IMR-90 (cell line): ENCODE measurements around the gene TNRC18. TPM values are rescaled to one million over a fixed set of nuclear protein-coding genes. Genes with fewer than 3 reads are reported as not detected.
A peak's percentile ranks its signal among the peaks of the same experiment; 100 is the strongest.

Source experiments
- ATAC-seq: fragments of 200-7000 bp; cut with Tn5 transposase; 2 replicates; pipeline ENCODE4 v1.9.1; 2020; ENCODE audit warnings: low read depth, mild to moderate bottlenecking, moderate library complexity
- BruUV-seq: library from RNA; stranded (reverse); fragments of 400-500 nt; replicated peaks from 2 replicates; lab custom pipeline; 2021; lab: Mats Ljungman, UMichigan
- CTCF ChIA-PET: fragments of 300-600 bp; formaldehyde crosslinking; extraction: SDS; loops from one replicate; lab custom pipeline; 2021; ENCODE audit warnings: antibody characterized with exemption; lab: Yijun Ruan, JAX
- POLR2A ChIA-PET: fragments of 300-600 bp; sonication (Branson Sonifier 250); formaldehyde crosslinking; loops from one replicate; lab custom pipeline; 2022; ENCODE audit warnings: antibody characterized with exemption; ENCODE audit not compliant: unreplicated experiment; lab: Charles Lee
- DNase-seq: peaks from one replicate; pipeline ENCODE4 v3.0.0; 2013
- H2AFZ ChIP-seq: replicated peaks from 2 replicates; pipeline ENCODE3; 2013; ENCODE audit warnings: low read length, mild to moderate bottlenecking; ENCODE audit not compliant: poor library complexity
- H2AK5ac ChIP-seq: 2 replicates; pipeline ENCODE4 v1.6.1; 2013; ENCODE audit warnings: low read depth, low read length, inconsistent platforms
- H2AK9ac ChIP-seq: replicated peaks from 2 replicates; pipeline ENCODE3; 2013; ENCODE audit warnings: mild to moderate bottlenecking, low read depth, low read length, moderate library complexity; ENCODE audit not compliant: poor library complexity
- H2BK120ac ChIP-seq: 2 replicates; pipeline ENCODE4 v1.6.1; 2013; ENCODE audit warnings: low read depth, low read length, inconsistent platforms
- H2BK15ac ChIP-seq: 3 replicates; pipeline ENCODE4 v1.6.1; 2013; ENCODE audit warnings: low read depth, low read length, inconsistent platforms
- H2BK20ac ChIP-seq: 2 replicates; pipeline ENCODE4 v1.6.1; 2013; ENCODE audit warnings: low read depth, mild to moderate bottlenecking, inconsistent platforms, low read length, moderate library complexity
- H2BK5ac ChIP-seq: 2 replicates; pipeline ENCODE4 v1.6.1; 2013; ENCODE audit warnings: mild to moderate bottlenecking, low read depth, low read length, inconsistent platforms; ENCODE audit not compliant: poor library complexity, severe bottlenecking
- H3K14ac ChIP-seq: replicated peaks from 2 replicates; pipeline ENCODE4 v1.6.1; 2013; ENCODE audit warnings: low read depth, low read length, inconsistent platforms
- H3K18ac ChIP-seq: 2 replicates; pipeline ENCODE4 v1.6.1; 2013; ENCODE audit warnings: low read depth, low read length, control low read depth
- H3K23ac ChIP-seq: 2 replicates; pipeline ENCODE4 v1.6.1; 2013; ENCODE audit warnings: low read depth, low read length, inconsistent platforms
- H3K27ac ChIP-seq: 2 replicates; pipeline ENCODE4 v1.5.1; 2013; ENCODE audit warnings: mild to moderate bottlenecking, control low read depth, low read length; ENCODE audit not compliant: insufficient read depth
- H3K27me3 ChIP-seq: 2 replicates; pipeline ENCODE4 v1.6.1; 2013; ENCODE audit warnings: low read length; ENCODE audit not compliant: control insufficient read depth, insufficient read depth
- H3K36me3 ChIP-seq: 2 replicates; pipeline ENCODE4 v1.6.1; 2013; ENCODE audit warnings: low read length, mixed read lengths; ENCODE audit not compliant: control insufficient read depth, insufficient read depth
- H3K4ac ChIP-seq: 2 replicates; pipeline ENCODE4 v1.6.1; 2013; ENCODE audit warnings: low read depth, low read length, inconsistent platforms
- H3K4me1 ChIP-seq: 2 replicates; pipeline ENCODE4 v1.6.1; 2013; ENCODE audit warnings: low read length, mixed read lengths; ENCODE audit not compliant: control insufficient read depth, insufficient read depth
- H3K4me2 ChIP-seq: 2 replicates; pipeline ENCODE4 v1.6.1; 2013; ENCODE audit warnings: low read depth, mild to moderate bottlenecking, control low read depth, low read length, moderate library complexity
- H3K4me3 ChIP-seq: 2 replicates; pipeline ENCODE4 v1.5.1; 2013; ENCODE audit warnings: low read depth, mild to moderate bottlenecking, control low read depth, low read length, moderate library complexity; ENCODE audit not compliant: insufficient read depth
- H3K56ac ChIP-seq: 2 replicates; pipeline ENCODE4 v1.6.1; 2013; ENCODE audit warnings: low read length, inconsistent platforms; ENCODE audit not compliant: insufficient read depth; ENCODE audit errors: extremely low read depth
- H3K79me1 ChIP-seq, 2 experiments: 2 replicates each; pipeline ENCODE4 v1.6.1; 2013; ENCODE audit warnings: low read length in 2 of 2, inconsistent platforms in 1 of 2, low read depth in 1 of 2
- H3K9ac ChIP-seq: 2 replicates; pipeline ENCODE4 v1.6.1; 2013; ENCODE audit warnings: low read depth, low read length, control low read depth
- H3K9me1 ChIP-seq: 2 replicates; pipeline ENCODE4 v1.6.1; 2013; ENCODE audit warnings: low read length, inconsistent platforms; ENCODE audit not compliant: insufficient read depth
- H3K9me3 ChIP-seq: 2 replicates; pipeline ENCODE4 v1.6.1; 2013; ENCODE audit warnings: low read length; ENCODE audit not compliant: control insufficient read depth, insufficient read depth
- H4K20me1 ChIP-seq: 2 replicates; pipeline ENCODE4 v1.6.1; 2013; ENCODE audit warnings: low read length, inconsistent platforms; ENCODE audit not compliant: insufficient read depth
- H4K5ac ChIP-seq: 2 replicates; pipeline ENCODE4 v1.6.1; 2013; ENCODE audit warnings: mild to moderate bottlenecking, low read depth, low read length, control low read depth
- H4K8ac ChIP-seq, 2 experiments: 2 replicates each; pipeline ENCODE4 v1.6.1; 2013; ENCODE audit warnings: low read depth in 2 of 2, low read length in 2 of 2, control low read depth in 1 of 2, inconsistent platforms in 1 of 2
- H4K91ac ChIP-seq: 2 replicates; pipeline ENCODE4 v1.6.1; 2013; ENCODE audit warnings: low read depth, low read length, inconsistent platforms; ENCODE audit not compliant: insufficient read depth
- BHLHE40 ChIP-seq: fragments of 150-350 bp; IDR thresholded peaks from 2 replicates; pipeline ENCODE4 v1.6.1; 2016; ENCODE audit warnings: mild to moderate bottlenecking, low read depth, low read length
- CEBPB ChIP-seq: IDR thresholded peaks from 2 replicates; pipeline ENCODE4 v1.6.1; 2012; ENCODE audit warnings: low read depth, low read length, improper control_type of control experiment
- CHD1 ChIP-seq: IDR thresholded peaks from 2 replicates; pipeline ENCODE4 v1.6.1; 2012; ENCODE audit warnings: low read depth, low read length, improper control_type of control experiment
- FOS ChIP-seq: fragments of 150-350 bp; IDR thresholded peaks from 2 replicates; pipeline ENCODE4 v1.6.1; 2016; ENCODE audit warnings: low read depth, low read length
- MAFK ChIP-seq: IDR thresholded peaks from 2 replicates; pipeline ENCODE4 v1.6.1; 2012; ENCODE audit warnings: low read depth, low read length, improper control_type of control experiment
- MAZ ChIP-seq: IDR thresholded peaks from 2 replicates; pipeline ENCODE4 v1.6.1; 2012; ENCODE audit warnings: low read depth, mild to moderate bottlenecking, low read length, improper control_type of control experiment, moderate library complexity, borderline replicate concordance
- MXI1 ChIP-seq: IDR thresholded peaks from 2 replicates; pipeline ENCODE4 v1.6.1; 2012; ENCODE audit warnings: low read depth, mild to moderate bottlenecking, low read length, moderate library complexity, borderline replicate concordance
- NFE2L2 ChIP-seq: fragments of 150-350 bp; IDR thresholded peaks from 2 replicates; pipeline ENCODE4 v1.6.1; 2016; ENCODE audit warnings: low read depth, mild to moderate bottlenecking, low read length
- POLR2A ChIP-seq: IDR thresholded peaks from 2 replicates; pipeline ENCODE4 v1.6.1; 2012; ENCODE audit warnings: mild to moderate bottlenecking, low read depth, low read length
- RAD21 ChIP-seq: IDR thresholded peaks from 2 replicates; pipeline ENCODE4 v1.6.1; 2012; ENCODE audit warnings: low read length, improper control_type of control experiment
- RCOR1 ChIP-seq: IDR thresholded peaks from 2 replicates; pipeline ENCODE4 v1.6.1; 2012; ENCODE audit warnings: mild to moderate bottlenecking, low read length, improper control_type of control experiment; ENCODE audit not compliant: insufficient replicate concordance
- RFX5 ChIP-seq: IDR thresholded peaks from 2 replicates; pipeline ENCODE4 v1.8.0; 2012; ENCODE audit warnings: low read depth, mild to moderate bottlenecking, low read length, moderate library complexity
- SMC3 ChIP-seq: fragments of 150-350 bp; IDR thresholded peaks from 2 replicates; pipeline ENCODE4 v1.6.1; 2016; ENCODE audit warnings: low read depth, mild to moderate bottlenecking, antibody characterized with exemption, low read length, moderate library complexity
- USF2 ChIP-seq: fragments of 150-350 bp; IDR thresholded peaks from 2 replicates; pipeline ENCODE4 v1.6.1; 2017; ENCODE audit warnings: mild to moderate bottlenecking, antibody characterized with exemption, low read length, low read depth
- WGBS, 2 experiments: methylation state at CpG; one replicate each; pipeline versions ENCODE4 v1.1.5 to v1.1.7; 2013; ENCODE audit warnings: missing lambda C conversion rate in 2 of 2; ENCODE audit not compliant: insufficient read length in 1 of 2; ENCODE audit errors: extremely low coverage in 2 of 2; 5-methylcytosine and 5-hydroxymethylcytosine counted together
- dilution Hi-C: fragments of 300-500 bp; cut with HindIII; formaldehyde crosslinking; loops from one replicate; pipeline ENCODE4 v1.14.3; 2018; ENCODE audit warnings: low sequenced_read_pairs; ENCODE audit not compliant: unreplicated experiment
- in situ Hi-C: fragments of 300-500 bp; cut with MboI; formaldehyde crosslinking; loops from 3 replicates; pipeline ENCODE4 v1.14.3; 2019; ENCODE audit warnings: low sequenced_read_pairs, inconsistent platforms, mixed read lengths
- intact Hi-C: fragments of 100-400 bp; cut with micrococcal nuclease; formaldehyde crosslinking; loops from 2 replicates; pipeline ENCODE4 v1.10.0; 2022
- polyA plus RNA-seq, 3 experiments: library from polyadenylated mRNA; depleted of rRNA; stranded (reverse); fragments of >200 nt; gene quantifications; 2 replicates each; pipeline ENCODE4 v1.2.3, GENCODE V29; 2012; ENCODE audit warnings: low replicate concordance in 1 of 3
- total RNA-seq: library from RNA; depleted of rRNA; stranded (reverse); fragments of >200 nt; gene quantifications from 2 replicates; pipeline ENCODE4 v1.2.3, GENCODE V29; 2012
- TF ChIP-seq, protein P1 (sequence below): fragments of 150-350 bp; IDR thresholded peaks from 2 replicates; pipeline ENCODE4 v1.6.1; 2016; ENCODE audit warnings: low read depth, mild to moderate bottlenecking, low read length, moderate library complexity, borderline replicate concordance
- TF ChIP-seq, protein P2 (sequence below): conservative IDR thresholded peaks from 2 replicates; pipeline ENCODE4 v1.5.1; 2012; ENCODE audit warnings: mild to moderate bottlenecking, low read depth, low read length, improper control_type of control experiment

The TNRC18 gene
- total and polyA plus RNA-seq, 2 of the 4 experiments (the other 2 are of a cell fraction), result 4.7 to 29.6 TPM

DNA sequence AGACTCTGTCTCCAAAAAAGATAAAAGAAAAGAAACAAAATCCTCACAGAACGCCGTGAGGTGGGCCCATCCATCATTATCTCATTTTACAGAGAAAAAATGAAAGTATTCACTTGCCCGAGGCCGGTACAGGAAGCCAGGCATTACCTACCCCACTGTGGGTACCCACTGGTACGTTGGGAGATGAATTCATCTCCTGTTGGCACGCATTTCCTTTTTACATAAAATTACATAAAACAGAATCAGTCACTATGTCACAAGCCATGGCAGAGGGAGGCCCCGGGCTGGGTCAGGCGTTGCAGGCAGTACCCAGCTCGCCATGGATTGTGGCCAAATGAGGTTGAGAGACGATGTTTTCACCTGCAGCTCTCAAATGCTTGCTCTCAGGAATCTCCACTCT is 38.6 kb upstream of the TNRC18 start:
- no peaks in the 10 kb centered on the region for H3K4me1 ChIP-seq
- H4K5ac ChIP-seq, result no peak overlapping the region
- no peak overlapping the region for H3K4me3 ChIP-seq
- TF ChIP-seq MAZ, result no peak
- TF ChIP-seq RFX5, result no peak
- TF ChIP-seq, protein P1, sequence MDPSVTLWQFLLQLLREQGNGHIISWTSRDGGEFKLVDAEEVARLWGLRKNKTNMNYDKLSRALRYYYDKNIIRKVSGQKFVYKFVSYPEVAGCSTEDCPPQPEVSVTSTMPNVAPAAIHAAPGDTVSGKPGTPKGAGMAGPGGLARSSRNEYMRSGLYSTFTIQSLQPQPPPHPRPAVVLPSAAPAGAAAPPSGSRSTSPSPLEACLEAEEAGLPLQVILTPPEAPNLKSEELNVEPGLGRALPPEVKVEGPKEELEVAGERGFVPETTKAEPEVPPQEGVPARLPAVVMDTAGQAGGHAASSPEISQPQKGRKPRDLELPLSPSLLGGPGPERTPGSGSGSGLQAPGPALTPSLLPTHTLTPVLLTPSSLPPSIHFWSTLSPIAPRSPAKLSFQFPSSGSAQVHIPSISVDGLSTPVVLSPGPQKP, result no peak
- TF ChIP-seq CEBPB, result no peak
- no peak for TF ChIP-seq RAD21
- TF ChIP-seq CHD1, result no peak
- no peak for TF ChIP-seq USF2
- no peak for TF ChIP-seq NFE2L2
- TF ChIP-seq RCOR1, result no peak
- no peak for TF ChIP-seq MAFK
- TF ChIP-seq FOS, result no peak
- TF ChIP-seq MXI1, result no peak
- TF ChIP-seq BHLHE40, result no peak
- TF ChIP-seq, protein P2, sequence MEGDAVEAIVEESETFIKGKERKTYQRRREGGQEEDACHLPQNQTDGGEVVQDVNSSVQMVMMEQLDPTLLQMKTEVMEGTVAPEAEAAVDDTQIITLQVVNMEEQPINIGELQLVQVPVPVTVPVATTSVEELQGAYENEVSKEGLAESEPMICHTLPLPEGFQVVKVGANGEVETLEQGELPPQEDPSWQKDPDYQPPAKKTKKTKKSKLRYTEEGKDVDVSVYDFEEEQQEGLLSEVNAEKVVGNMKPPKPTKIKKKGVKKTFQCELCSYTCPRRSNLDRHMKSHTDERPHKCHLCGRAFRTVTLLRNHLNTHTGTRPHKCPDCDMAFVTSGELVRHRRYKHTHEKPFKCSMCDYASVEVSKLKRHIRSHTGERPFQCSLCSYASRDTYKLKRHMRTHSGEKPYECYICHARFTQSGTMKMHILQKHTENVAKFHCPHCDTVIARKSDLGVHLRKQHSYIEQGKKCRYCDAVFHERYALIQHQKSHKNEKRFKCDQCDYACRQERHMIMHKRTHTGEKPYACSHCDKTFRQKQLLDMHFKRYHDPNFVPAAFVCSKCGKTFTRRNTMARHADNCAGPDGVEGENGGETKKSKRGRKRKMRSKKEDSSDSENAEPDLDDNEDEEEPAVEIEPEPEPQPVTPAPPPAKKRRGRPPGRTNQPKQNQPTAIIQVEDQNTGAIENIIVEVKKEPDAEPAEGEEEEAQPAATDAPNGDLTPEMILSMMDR, result no peak
- TF ChIP-seq SMC3, result no peak
- no peak for TF ChIP-seq POLR2A
- ATAC-seq, result no peak
- H3K9ac ChIP-seq, result no peak overlapping the region
- in situ Hi-C loops, result no loop called here
- H3K56ac ChIP-seq, result no peak overlapping the region
- WGBS, 2 experiments, result no CpG with 5 or more reads among the region's 10 CpGs
- no peak overlapping the region for H3K18ac ChIP-seq
- no peaks in the 10 kb centered on the region for H3K79me1 ChIP-seq
- H3K23ac ChIP-seq, result no peak overlapping the region
- peaks cover 6% of the 10 kb centered on the region; the same call in 1 of the 2 replicates for H4K20me1 ChIP-seq
- H3K36me3 ChIP-seq, result no peaks in the 10 kb centered on the region
- no peak overlapping the region for H3K27ac ChIP-seq
- no peak overlapping the region for H2AFZ ChIP-seq
- no TSS peak for BruUV-seq
- H3K14ac ChIP-seq, result no peak overlapping the region
- ChIA-PET POLR2A (no interaction called here), CTCF (no interaction called here)
- H2BK120ac ChIP-seq, result no peak overlapping the region
- peak overlapping the region; percentile 60 for H2AK9ac ChIP-seq
- H2BK20ac ChIP-seq, result no peak overlapping the region
- H4K91ac ChIP-seq, result no peak overlapping the region
- H2BK15ac ChIP-seq, result no peak overlapping the region
- no peaks in the 10 kb centered on the region for H3K27me3 ChIP-seq
- intact Hi-C loops, result no loop called here
- H3K9me1 ChIP-seq, result no peaks in the 10 kb centered on the region
- dilution Hi-C loops, result no loop called here
- H2BK5ac ChIP-seq, result no peak overlapping the region
- DNase-seq, result no peak
- no peak overlapping the region for H4K8ac ChIP-seq
- no peak overlapping the region for H2AK5ac ChIP-seq
- H3K4me2 ChIP-seq, result no peak overlapping the region
- H3K4ac ChIP-seq, result no peak overlapping the region
- no peaks in the 10 kb centered on the region for H3K9me3 ChIP-seq
